Measurements from ENCODE around the gene MAP4K4. TPM values are rescaled to one million over a fixed set of nuclear protein-coding genes. Genes with fewer than 3 reads are reported as not detected.
A peak's percentile ranks its signal among the peaks of the same experiment; 100 is the strongest.

MAP4K4 gene
- total and polyA plus RNA-seq, 4 donors = 19.7 to 91.7 (median 54.0) TPM

GRCh38 chr2:101818531-101819451, 121.3 kb downstream of the MAP4K4 start:
- H3K9me3 ChIP-seq (ENCODE audit: control insufficient read depth in 4 of 4, insufficient read depth in 3 of 4, low read length in 3 of 4) = no peaks in the 10 kb centered on the region
- H3K4me1 ChIP-seq (ENCODE audit: control insufficient read depth in 5 of 5, insufficient read depth in 5 of 5, low read length in 5 of 5) = peaks cover 13 to 56% (median 33%) of the 10 kb centered on the region in 5 donors
- peak overlapping the region in 1 of 2 donors; percentile 43 for H3K9ac ChIP-seq (ENCODE audit: insufficient read depth in 1 of 2, low read length in 2 of 2)
- no peak for ATAC-seq (ENCODE audit: insufficient read depth, low FRiP score)
- no peaks in the 10 kb centered on the region for H3K36me3 ChIP-seq (ENCODE audit: control insufficient read depth in 4 of 4, insufficient read depth in 4 of 4, low read length in 4 of 4)
- H3K27me3 ChIP-seq (ENCODE audit: control insufficient read depth in 3 of 3, insufficient read depth in 3 of 3, low read length in 2 of 3) = no peaks in the 10 kb centered on the region
- WGBS, 2 donors = 88 to 91% methylated on average over 1 of the region's 1 CpG
- H3K4me3 ChIP-seq = no peak overlapping the region
- H3K27ac ChIP-seq (ENCODE audit: low read depth in 1 of 2, low read length in 1 of 2) = peak overlapping the region in 1 of 2 donors; percentile 41
- peak; percentile 55 to 89 (median 86) for DNase-seq
- TF ChIP-seq CTCF (IDR thresholded peaks at IDR 0.05; ENCODE audit: control extremely low read depth, extremely low read depth) = no peak

GRCh38 chr2:101820519-101820918, 123.0 kb downstream of the MAP4K4 start:
- WGBS, 2 donors = 70 to 72% methylated on average over 4 of the region's 4 CpGs
- peaks cover 13 to 53% (median 33%) of the 10 kb centered on the region in 5 donors for H3K4me1 ChIP-seq (ENCODE audit: control insufficient read depth in 5 of 5, insufficient read depth in 5 of 5, low read length in 5 of 5)
- H3K27ac ChIP-seq (ENCODE audit: low read depth in 1 of 2, low read length in 1 of 2) = peak overlapping the region; percentile 15 to 56
- ATAC-seq (ENCODE audit: insufficient read depth, low FRiP score) = peak; percentile 16
- DNase-seq = no peak
- H3K9ac ChIP-seq (ENCODE audit: insufficient read depth in 1 of 2, low read length in 2 of 2) = no peak overlapping the region
- no peak overlapping the region for H3K4me3 ChIP-seq
- peaks cover 0 to 5% (median 2%) of the 10 kb centered on the region in 4 donors for H3K36me3 ChIP-seq (ENCODE audit: control insufficient read depth in 4 of 4, insufficient read depth in 4 of 4, low read length in 4 of 4)
- no peak for TF ChIP-seq CTCF (IDR thresholded peaks at IDR 0.05; ENCODE audit: control extremely low read depth, extremely low read depth)
- no peaks in the 10 kb centered on the region for H3K27me3 ChIP-seq (ENCODE audit: control insufficient read depth in 3 of 3, insufficient read depth in 3 of 3, low read length in 2 of 3)
- H3K9me3 ChIP-seq (ENCODE audit: control insufficient read depth in 4 of 4, insufficient read depth in 3 of 4, low read length in 3 of 4) = no peaks in the 10 kb centered on the region

GRCh38 chr2:101821059-101821805, 123.7 kb downstream of the MAP4K4 start:
- ATAC-seq (ENCODE audit: insufficient read depth, low FRiP score) = no peak
- no peak overlapping the region for H3K9ac ChIP-seq (ENCODE audit: insufficient read depth in 1 of 2, low read length in 2 of 2)
- WGBS, 2 donors = 90 to 93% methylated on average over 3 of the region's 3 CpGs
- no peaks in the 10 kb centered on the region for H3K27me3 ChIP-seq (ENCODE audit: control insufficient read depth in 3 of 3, insufficient read depth in 3 of 3, low read length in 2 of 3)
- no peak overlapping the region for H3K4me3 ChIP-seq
- DNase-seq = no peak
- H3K36me3 ChIP-seq (ENCODE audit: control insufficient read depth in 4 of 4, insufficient read depth in 4 of 4, low read length in 4 of 4) = peaks cover 0 to 6% (median 3%) of the 10 kb centered on the region in 4 donors
- TF ChIP-seq CTCF (IDR thresholded peaks at IDR 0.05; ENCODE audit: control extremely low read depth, extremely low read depth) = no peak
- no peak overlapping the region for H3K27ac ChIP-seq (ENCODE audit: low read depth in 1 of 2, low read length in 1 of 2)
- peaks cover 12 to 47% (median 32%) of the 10 kb centered on the region in 5 donors for H3K4me1 ChIP-seq (ENCODE audit: control insufficient read depth in 5 of 5, insufficient read depth in 5 of 5, low read length in 5 of 5)
- no peaks in the 10 kb centered on the region for H3K9me3 ChIP-seq (ENCODE audit: control insufficient read depth in 4 of 4, insufficient read depth in 3 of 4, low read length in 3 of 4)

Data from lung (tissue), 12 donors.